HFFc6 (cell line): Measurements from ENCODE around the gene GPI. TPM values are rescaled to one million over a fixed set of nuclear protein-coding genes. Genes with fewer than 3 reads are reported as not detected.

ENCODE experiments used
- DNase-seq: peaks from one replicate; pipeline ENCODE4 v3.0.0-alpha.2; 2018
- H3K27ac Mint-ChIP-seq: 2 replicates; pipeline ENCODE4 v1.8.0; 2020; ENCODE audit warnings: mild to moderate bottlenecking, mixed read lengths
- H3K27me3 Mint-ChIP-seq: 2 replicates; pipeline ENCODE4 v1.8.0; 2021; ENCODE audit warnings: mild to moderate bottlenecking, moderate library complexity, mixed read lengths; ENCODE audit not compliant: insufficient read depth
- H3K36me3 Mint-ChIP-seq: 2 replicates; pipeline ENCODE4 v1.8.0; 2021; ENCODE audit warnings: low read depth, mixed read lengths
- H3K4me1 Mint-ChIP-seq: 2 replicates; pipeline ENCODE4 v1.8.0; 2020; ENCODE audit warnings: low read depth, mixed read lengths
- H3K4me3 Mint-ChIP-seq: 2 replicates; pipeline ENCODE4 v1.8.0; 2020; ENCODE audit warnings: mild to moderate bottlenecking, moderate library complexity, mixed read lengths
- H3K9me3 Mint-ChIP-seq: 2 replicates; pipeline ENCODE4 v1.8.0; 2020; ENCODE audit warnings: mild to moderate bottlenecking, mixed read lengths
- CTCF ChIP-seq: fragments of 200-600 bp; sonication (generic); IDR thresholded peaks from 2 replicates; pipeline ENCODE4 v1.5.0; 2021; ENCODE audit warnings: antibody characterized with exemption, mild to moderate bottlenecking
- total RNA-seq, 6 experiments: library from RNA; stranded (reverse); fragmentation: NEBNext Ultra II Directional; extraction: Animal tissue kit (Norgen Biotek cat#: 25700); gene quantifications; 2 replicates in 1 of 6; 3 replicates in 5 of 6; pipeline ENCODE4 v1.2.3, GENCODE V29; 2021

GPI gene
- total RNA-seq, 6 experiments from 2014 or later = 171 to 254 (median 212) TPM

- H3K36me3 Mint-ChIP-seq = peaks cover 31% of the 10 kb centered on the region
- H3K27me3 Mint-ChIP-seq = no peaks in the 10 kb centered on the region
- H3K27ac Mint-ChIP-seq = no peak overlapping the region
- no peaks in the 10 kb centered on the region for H3K4me1 Mint-ChIP-seq
- H3K4me3 Mint-ChIP-seq = no peak overlapping the region
- no peaks in the 10 kb centered on the region for H3K9me3 Mint-ChIP-seq
- TF ChIP-seq CTCF = no peak
- DNase-seq = no peak
Observed at GRCh38 chr19:34380639-34381241, 15.7 kb downstream of the GPI start.

GRCh38 chr19:34381399-34382251 is 16.6 kb downstream of the GPI start:
- DNase-seq = no peak
- H3K27ac Mint-ChIP-seq = no peak overlapping the region
- H3K27me3 Mint-ChIP-seq = no peaks in the 10 kb centered on the region; the same call in 1 of the 2 replicates
- no peak overlapping the region for H3K4me3 Mint-ChIP-seq
- H3K4me1 Mint-ChIP-seq = no peaks in the 10 kb centered on the region
- no peak for TF ChIP-seq CTCF
- H3K36me3 Mint-ChIP-seq = peaks cover 32% of the 10 kb centered on the region
- no peaks in the 10 kb centered on the region for H3K9me3 Mint-ChIP-seq

- H3K4me3 Mint-ChIP-seq = no peak overlapping the region
- peaks cover 32% of the 10 kb centered on the region for H3K36me3 Mint-ChIP-seq
- no peak for DNase-seq
- no peak overlapping the region for H3K27ac Mint-ChIP-seq
- TF ChIP-seq CTCF = no peak
- no peaks in the 10 kb centered on the region for H3K4me1 Mint-ChIP-seq
- H3K9me3 Mint-ChIP-seq = no peaks in the 10 kb centered on the region
- no peaks in the 10 kb centered on the region; the same call in 1 of the 2 replicates for H3K27me3 Mint-ChIP-seq
Observed at GRCh38 chr19:34382471-34382870, 17.5 kb downstream of the GPI start.

GRCh38 chr19:34383599-34383998 is 18.6 kb downstream of the GPI start:
- DNase-seq = no peak
- Mint-ChIP-seq H3K4me3 (no peak overlapping the region), H3K27ac (no peak overlapping the region), H3K27me3 (no peaks in the 10 kb centered on the region; the same call in 1 of the 2 replicates), H3K4me1 (no peaks in the 10 kb centered on the region), H3K9me3 (no peaks in the 10 kb centered on the region), H3K36me3 (peaks cover 32% of the 10 kb centered on the region)
- no peak for TF ChIP-seq CTCF

GRCh38 chr19:34386645-34387445 is 21.8 kb downstream of the GPI start:
- no peak for DNase-seq
- Mint-ChIP-seq H3K27ac (no peak overlapping the region), H3K36me3 (peaks cover 32% of the 10 kb centered on the region), H3K9me3 (no peaks in the 10 kb centered on the region), H3K27me3 (no peaks in the 10 kb centered on the region; the same call in 1 of the 2 replicates), H3K4me3 (no peak overlapping the region), H3K4me1 (no peaks in the 10 kb centered on the region)
- no peak for TF ChIP-seq CTCF
